ENCODE data around the gene PMFBP1. TPM values are rescaled to one million over a fixed set of nuclear protein-coding genes. Genes with fewer than 3 reads are reported as not detected.

PMFBP1 gene
- total RNA-seq, 1 donor from 2014 or later: 1.4 TPM

DNA sequence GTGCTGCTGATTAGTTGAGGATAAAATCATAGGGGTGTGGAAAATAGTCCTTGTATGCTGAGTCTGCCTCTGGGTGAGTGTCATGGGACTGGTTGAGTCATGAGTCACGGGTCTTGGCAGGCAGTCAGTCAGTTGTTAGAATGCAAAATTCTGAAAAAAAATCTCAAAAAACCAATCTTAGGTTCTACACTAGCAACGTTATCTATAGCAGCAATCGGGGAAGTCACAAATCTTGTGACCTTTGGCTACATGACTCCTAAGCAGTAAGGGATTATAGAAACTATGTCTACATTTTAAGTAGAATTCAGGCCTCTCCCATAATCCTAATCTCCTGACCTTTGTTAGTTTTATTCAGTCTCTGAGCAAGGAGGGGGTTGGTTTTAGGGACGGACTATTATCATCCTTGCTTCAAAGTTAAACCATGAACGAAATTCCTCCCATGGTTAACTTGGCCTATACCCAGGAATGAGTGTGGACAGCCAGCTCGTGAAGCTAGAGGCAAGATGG is 18.0 kb upstream of the PMFBP1 start:
- intact Hi-C loops (cut with micrococcal nuclease): no loop called here

DNA sequence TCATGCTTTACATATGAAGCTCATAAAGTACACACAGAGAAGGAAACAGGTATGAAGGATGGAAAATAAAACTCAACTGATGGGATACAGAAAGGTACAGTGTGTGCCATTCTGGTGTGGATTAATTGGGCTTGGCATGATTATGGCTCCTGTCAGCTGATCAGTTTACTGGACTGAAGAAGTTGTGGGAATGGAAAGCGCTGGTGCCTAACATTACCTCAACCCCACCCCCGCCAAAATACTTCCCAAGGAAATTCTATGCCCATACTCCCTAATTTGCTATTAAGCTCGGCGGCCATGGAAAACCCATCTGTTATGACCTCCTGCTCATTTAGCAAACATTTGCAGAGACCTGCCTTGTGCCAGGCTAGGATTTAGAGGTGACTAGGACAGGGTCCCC is 16.6 kb upstream of the PMFBP1 start:
- intact Hi-C loops (cut with micrococcal nuclease): no loop called here

DNA sequence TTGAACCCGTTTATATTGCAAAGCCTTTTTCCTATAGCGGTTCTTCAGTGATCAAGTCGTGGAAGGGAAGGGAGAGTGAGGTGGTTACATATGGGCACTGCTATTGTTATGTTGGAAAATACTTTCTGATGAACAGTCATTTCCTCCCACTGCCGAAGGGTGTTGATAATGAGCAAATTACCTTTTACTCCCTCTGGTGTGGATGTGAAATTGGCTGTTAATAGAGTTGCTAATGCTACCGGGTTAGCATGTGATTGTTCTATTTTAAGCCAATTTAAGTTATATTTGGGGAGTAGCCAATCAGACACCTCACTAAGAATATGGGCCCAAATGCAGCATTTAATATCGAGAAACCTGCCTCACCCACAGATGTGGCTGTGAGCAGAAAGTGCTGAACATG is 15.6 kb upstream of the PMFBP1 start:
- intact Hi-C loops (cut with micrococcal nuclease): no loop called here

DNA sequence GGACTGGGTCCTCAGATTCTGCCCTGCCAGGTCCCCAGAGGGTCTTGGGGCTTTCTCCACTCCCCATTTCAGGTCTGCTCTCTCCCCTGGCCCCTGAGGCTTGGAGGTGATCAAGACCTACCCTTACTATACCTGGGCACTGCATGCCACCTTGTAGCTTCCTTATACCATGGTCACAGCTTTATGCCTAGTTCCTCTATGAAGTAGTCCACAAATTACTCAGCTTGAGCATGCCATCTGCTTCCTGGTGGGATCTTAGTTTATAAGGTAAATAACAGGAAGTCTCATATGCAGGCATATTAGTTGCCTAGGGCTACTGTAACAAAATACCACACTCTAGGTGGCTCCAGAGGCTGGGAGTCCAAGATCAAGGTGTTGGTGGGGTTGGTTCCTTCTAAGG is 11.0 kb upstream of the PMFBP1 start:
- intact Hi-C loops (cut with micrococcal nuclease): no loop called here

DNA sequence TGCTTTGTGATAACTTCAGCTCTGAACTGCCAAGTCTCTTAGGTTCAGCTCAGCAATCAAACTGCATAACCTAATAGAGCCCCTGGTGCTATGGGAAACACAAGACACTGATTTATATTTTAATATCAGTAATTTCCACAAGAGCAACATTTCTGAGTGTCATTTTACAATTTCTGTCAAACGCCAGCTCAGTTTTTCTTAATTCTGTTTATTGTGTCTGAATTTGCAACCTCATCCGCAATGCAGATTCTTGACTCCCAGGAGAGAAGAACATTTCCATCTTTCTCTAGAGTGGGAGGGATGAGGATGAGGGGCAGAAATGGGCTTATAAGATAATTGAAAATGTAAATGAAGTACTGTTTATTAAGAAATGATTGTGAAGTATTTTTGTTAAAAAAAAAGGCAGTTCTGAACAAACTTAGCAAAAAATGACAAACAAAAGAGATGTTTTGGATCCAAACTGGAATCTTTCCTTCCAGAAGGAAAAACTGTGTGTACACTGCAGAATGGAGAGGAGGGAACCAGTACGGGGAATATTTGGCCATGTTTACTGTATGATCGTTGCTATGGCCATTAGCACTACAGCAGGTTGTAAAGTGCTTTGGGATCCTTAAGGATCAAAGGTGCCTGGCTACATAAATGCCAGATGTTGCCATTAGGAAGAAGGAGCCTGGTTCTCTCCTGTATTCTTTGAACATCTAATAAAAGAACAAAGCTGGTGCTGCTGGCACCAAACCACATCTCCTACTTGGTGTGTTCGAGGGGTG is 7.4 kb upstream of the PMFBP1 start:
- intact Hi-C loops (cut with micrococcal nuclease): no loop called here

DNA sequence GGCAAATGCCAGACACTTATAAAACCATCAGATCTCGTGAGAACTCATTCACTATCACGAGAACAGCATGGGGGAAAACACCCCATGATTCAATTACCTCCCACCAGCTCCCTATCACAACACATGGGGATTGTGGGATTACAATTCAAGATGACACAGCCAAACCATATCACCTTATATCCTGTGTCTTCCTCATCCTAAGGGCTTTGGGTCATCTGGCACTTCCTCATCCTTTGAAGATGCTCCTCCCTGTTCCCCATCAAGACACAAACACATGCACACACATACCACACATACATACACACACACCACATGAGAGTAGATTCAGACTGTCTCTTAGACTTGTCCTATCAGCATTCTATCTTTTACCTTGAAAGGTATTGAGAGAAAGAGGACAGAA is 2.8 kb upstream of the PMFBP1 start:
- intact Hi-C loops (cut with micrococcal nuclease): no loop called here

DNA sequence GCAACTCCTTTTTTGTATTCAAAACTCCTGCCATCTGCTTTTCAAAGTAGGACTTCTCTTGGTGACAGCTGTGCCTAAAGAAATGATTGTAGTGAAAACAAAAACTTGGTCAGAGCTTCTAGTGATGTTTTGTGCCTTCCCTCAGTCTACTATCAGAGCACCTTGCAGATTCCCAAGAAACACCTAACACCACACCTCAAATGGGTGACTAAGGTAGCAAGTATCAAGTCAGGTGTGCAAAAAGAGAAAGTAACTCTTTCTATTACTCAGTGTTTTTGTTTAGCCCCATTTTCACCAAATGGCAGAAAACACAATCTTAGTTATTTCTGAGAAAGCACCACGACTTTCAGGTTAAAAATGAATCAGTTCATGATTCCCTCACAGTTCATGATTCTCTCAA is 2.0 kb upstream of the PMFBP1 start:
- intact Hi-C loops (cut with micrococcal nuclease): no loop called here

DNA sequence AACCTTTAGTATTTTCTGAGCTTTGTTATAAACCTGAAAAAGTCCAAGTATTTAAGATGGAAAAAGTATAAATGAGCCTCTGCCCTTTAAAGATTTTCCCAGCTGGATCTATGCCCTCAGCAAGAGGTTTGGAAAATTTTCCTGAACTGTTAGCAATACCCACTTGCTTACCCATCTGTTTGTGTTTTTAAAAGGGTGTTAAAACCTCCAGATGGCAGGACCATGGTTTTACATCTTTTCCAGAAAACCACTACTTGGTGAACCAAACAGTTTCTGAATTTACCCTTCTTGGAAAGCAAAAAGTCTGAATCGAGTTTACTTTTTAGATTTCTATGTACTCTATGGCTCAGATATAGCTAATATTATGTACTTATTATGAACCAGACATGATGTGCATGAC is 719 bp downstream of the PMFBP1 start:
- intact Hi-C loops (cut with micrococcal nuclease): no loop called here

DNA sequence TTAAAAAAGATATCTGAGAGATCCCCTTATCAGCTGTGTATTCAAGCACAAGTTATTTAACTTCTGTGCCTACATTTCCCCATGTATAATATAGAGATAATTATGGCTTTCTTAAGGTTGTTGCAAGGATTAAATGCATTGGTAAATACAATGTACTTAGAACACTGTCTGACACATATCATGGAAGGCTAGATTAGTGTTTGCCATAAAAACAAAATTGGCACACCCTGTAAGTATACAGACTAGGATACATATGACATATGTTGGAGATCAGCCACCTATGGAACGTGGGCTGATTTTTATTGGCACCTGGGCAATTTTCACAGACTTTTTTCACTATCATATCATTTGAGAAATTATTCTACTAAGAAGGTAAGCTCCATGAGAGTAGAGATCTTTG is 2.2 kb downstream of the PMFBP1 start:
- intact Hi-C loops (cut with micrococcal nuclease): no loop called here

DNA sequence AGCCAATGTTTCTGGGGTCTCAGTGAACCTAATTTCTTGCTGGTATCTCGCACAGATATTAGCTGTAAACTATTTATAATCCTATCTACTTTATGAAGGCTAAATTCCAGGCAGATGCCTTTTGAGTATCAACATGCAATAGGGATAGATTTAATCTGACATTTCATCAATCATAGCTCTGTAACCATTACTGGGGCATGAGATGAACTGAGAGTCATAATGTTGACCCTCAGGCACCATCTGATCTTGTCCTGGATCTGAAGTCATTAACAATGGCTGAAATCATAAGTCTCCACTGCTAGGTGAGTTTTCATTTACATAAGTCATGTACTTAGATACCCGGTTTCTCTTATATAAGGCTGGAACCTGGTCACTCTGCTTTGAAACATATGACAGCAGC is 3.6 kb downstream of the PMFBP1 start:
- intact Hi-C loops (cut with micrococcal nuclease): no loop called here

DNA sequence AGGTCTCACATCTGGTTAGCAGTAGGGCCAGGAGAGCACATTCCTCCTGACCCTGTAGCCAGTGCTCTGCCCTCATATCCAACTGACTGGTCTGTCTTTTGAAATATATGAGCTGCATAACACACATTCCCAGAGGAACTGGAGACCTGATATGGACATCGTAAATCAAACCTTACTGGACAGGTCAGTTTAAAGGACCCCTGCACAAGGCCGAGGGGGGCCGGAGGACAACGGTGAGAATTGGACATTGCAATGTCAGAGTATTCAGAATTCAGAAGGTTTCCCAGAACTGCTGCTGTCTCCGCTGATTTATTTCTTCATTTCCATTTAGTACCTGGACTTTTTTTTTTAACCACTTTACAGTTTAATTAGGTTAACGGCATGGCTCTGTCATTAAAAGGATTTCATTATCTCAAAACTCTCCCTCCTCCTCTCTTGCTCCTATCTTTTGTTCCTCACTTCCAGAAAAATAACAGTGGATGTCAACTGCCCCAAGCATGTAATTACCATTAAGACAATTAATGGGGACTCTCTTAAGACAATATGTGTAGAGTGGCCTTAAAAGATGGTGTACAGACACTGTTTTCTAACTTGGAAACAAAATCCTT is 4.9 kb downstream of the PMFBP1 start:
- intact Hi-C loops (cut with micrococcal nuclease): no loop called here

DNA sequence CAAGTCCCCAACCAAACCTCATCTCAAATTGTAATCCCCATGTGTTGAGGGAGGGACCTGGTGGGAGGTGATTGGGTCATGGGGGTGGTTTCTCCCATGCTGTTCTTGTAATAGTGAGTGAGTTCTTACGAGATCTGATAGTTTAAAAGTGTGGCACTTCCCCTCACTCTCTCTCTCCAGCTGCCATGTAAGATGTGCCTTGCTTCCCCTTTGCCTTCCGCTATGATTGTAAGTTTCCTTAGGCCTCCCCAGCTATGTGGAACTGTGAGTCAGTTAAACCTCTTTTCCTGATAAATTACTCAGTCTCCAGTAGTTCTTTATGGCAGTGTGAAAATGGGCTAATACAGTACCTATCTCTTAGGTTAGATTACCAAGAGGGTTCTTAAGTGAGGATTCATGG is 5.8 kb downstream of the PMFBP1 start:
- intact Hi-C loops (cut with micrococcal nuclease): no loop called here

DNA sequence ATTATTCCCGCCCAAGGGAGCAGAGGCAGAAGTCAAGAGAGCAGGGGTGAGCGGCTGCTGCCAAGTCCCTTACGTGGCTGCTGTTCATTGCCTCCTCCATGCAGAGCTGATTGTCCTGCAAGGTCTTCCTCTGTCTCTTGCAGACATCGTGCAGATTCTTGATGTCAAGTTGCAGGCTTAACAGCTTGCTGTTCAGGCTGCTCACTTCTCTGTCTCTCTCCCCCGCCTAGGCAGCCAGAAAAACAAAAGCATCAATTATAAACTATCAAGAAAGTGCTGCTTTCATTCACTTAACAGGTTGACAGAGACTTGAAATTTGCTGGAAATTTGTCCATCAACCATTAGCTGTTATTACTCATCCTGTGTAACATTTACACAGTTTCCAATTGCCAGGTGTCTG is 7.3 kb downstream of the PMFBP1 start:
- intact Hi-C loops (cut with micrococcal nuclease): no loop called here

DNA sequence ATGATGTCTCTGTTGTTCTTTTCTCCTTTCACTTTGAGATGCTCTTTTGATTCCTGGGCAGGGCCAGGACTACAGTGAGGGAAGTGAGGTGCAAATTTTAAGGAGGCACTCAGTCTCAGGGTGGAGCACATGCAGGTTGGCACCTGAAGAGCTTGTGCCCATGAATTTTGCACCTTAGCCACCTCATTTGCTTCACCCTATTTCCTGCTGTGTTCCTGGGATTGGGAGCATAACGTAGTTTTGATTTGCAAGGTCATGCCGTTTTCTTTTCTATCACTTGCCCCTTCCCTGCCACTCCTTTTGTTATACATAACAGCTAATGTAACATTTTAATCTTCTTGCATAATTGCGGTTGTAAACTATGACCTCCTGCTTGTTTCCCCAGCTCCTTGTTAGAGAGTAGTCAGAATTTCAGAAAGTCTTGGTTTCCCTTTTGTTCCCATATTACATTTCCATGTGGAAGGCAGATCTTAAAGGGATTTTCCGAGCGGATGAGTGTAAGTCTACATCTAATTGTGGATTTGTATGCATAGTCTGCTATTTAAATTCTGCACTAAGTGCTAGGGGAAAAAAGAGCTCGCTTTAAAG is 9.8 kb downstream of the PMFBP1 start:
- intact Hi-C loops (cut with micrococcal nuclease): no loop called here

DNA sequence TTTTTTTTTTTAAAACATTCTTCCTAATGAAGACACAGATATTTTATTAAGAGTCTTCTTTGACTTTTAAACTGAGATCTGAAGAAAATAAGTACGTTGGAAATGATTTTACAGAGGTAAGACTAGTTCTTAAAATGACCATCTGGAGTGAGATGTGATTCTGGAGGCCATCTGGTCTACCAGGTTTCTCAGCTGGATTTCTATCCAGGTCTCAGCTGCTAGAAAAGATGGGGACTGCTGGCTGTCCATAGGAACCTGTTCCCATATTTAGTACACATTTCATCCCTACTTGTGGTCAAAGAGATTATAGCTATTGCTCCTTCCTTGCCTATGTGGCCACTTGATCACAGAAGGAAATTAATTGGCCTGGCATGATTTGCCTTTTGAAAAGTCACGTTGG is 12.2 kb downstream of the PMFBP1 start:
- intact Hi-C loops (cut with micrococcal nuclease): no loop called here

DNA sequence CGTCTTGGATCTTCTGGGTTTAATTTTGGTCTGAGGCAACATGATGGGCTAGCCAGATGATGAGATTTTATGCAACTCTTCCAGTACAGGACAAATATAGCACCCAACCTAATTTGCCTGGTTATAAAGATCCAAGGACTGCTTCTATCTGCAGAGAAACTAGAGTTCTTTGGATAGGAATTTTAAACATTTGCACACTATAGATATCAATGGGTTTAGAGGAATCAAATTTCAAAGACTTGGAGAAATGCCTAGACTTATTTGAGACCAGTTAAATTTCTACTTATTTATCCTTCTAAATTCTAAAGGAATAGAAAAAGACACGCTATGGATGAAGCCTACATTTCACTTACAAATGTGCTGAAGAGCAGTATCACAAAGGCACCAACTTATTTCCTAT is 12.6 kb downstream of the PMFBP1 start:
- intact Hi-C loops (cut with micrococcal nuclease): no loop called here

DNA sequence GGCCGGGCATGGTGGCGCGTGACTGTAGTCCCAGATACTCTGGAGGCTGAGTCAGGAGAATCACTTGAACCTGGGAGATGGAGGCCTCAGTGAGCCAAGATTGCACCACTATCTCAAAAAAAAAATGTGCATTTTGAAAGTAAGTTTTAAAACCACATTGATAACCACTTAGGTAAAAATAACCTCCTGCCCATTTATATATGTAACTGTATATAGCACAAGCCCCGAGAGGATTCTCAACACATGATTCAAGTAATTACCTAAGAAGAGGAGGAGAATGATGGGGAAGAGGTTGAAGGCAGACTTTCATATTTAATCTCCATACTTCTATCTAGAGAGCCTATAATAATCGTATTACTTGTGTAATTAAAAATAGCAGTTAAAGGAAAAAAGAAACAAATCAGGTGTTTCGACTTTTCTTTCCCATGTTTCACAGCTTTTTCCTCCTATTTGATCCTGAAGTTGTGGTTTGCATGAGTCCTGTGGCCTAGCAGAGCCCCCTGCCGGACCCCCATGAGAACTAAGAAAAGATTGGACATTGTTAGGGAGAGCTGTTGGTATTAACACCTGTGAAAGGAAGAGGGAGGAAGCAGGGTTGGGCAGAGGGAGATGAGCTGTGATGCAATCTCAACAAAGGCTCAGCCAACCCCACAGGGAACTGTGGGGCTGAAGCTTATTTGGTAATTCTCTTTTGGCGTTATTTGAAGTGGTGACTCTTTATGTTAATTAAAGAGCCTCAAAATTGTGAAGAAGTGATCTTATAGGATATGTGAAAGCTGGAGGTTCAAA is 22.1 kb downstream of the PMFBP1 start:
- intact Hi-C loops (cut with micrococcal nuclease): no loop called here

DNA sequence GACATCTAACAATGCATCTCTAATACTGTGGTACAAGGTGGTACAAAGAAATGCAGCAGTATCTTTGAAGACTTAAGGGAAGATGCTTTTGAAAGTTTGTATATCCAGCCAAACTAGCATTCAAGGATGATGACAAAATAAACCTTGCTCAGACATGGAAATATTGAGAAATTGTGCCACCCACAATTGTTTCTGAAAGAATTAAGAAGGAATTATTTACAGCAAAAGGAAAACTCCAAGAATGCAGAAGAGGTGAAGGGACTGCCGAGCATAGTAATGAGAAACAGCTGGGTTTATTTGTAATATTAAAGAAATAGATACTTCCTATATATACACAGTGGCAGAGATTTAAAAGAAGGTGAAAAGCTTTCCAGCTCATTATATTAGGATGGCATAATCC is 29.5 kb downstream of the PMFBP1 start:
- intact Hi-C loops (cut with micrococcal nuclease): no loop called here

DNA sequence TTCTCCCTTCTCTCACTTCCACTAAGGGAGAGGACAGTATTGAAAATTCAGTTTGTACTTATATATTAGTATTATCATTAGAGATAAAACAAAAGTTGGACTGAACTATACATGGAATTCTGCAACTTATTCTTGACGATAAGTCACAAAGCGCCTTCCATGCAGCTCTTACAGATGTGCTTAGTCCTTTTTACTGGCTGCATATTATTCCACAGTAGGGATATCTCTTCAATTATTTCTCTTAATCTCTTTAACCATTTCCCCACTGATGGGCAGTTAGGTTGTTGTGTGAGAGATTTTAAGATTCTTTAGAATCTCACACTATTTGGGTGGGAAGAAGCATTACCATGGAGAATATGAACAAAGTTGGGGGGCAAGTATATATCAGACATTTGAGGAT is 32.0 kb downstream of the PMFBP1 start:
- intact Hi-C loops (cut with micrococcal nuclease): no loop called here

DNA sequence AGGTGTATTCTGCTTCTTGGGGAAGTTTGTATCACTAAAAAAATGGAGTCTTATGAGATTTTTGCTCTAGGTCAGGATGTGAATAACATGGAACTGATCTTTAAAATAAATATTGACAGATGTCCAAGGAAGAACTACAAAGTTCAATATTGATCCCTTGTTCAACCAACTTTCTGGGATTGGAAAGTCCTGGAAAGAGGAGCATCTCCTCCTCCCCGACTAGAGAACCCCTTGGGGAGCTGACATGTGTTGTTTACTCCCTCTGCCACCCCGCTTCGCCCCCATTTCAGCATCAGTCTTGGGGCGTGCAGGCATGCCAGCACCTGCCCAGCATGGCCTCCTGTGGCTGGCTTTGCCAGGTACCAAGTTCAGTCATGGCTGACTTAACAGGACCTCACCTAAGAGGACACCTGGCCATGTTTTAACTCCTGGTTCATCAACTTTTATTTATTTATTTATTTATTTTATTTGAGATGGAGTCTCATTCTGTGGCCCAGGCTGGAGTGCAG is 33.8 kb downstream of the PMFBP1 start:
- intact Hi-C loops (cut with micrococcal nuclease): no loop called here

DNA sequence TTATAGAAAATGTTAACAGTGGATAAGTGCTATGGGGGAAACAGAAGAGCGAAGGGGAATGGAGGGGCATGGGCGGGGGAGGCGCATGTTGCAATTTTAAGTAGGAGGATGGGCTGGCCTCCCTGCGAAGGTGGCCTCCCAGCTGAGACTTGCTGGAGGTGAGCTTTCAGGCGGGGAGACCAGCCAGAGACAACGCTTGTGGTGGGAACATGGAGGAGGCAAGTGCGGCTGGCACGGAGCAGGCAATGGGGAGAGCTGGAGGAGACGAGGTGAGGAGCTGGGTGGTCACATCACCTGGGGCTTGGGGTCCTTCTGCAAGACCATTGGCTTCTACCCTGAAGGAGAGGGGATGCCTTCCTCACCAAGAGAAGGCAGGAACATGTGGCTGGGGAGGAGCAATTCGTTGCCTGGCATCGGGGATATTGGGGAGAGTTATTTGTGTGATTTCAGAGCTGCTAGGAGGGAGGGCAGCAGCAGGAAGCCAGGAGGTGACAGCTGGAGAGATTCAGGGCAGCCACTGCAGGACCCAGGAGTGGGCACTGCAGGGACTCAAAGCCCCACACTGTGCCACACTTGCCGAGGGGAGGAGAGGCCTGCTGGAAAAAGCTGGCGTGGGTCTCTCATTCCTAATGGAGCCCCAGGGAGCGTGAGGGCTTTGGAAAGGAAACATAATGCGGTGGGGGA is 34.4 kb downstream of the PMFBP1 start:
- intact Hi-C loops (cut with micrococcal nuclease): no loop called here

All from T-helper 1 cell treated with Interleukin-12 subunit alpha and Interleukin-12 subunit beta and Interleukin-4 antibody, amounts not matched to agents 30 ng/mL and 1 ng/mL, for 36 hours (primary cell).